ENCODE measurements around the gene RFC2.

- TF ChIP-seq EP300 (IDR thresholded peaks at IDR 0.05): no peak
- no peak for TF ChIP-seq CTCF (IDR thresholded peaks at IDR 0.05)
Measured at GRCh38 chr7:74246497-74246896, 7.7 kb downstream of the RFC2 start.
